CD1c-positive myeloid dendritic cell (primary cell): ENCODE measurements around the gene SPINDOC.
"Not testable (repeated sequence)": the region's sequence is repeated elsewhere in the genome, so short reads cannot be mapped to it uniquely, and the experiment has no call there.

Experiments
- DNase-seq: peaks from one replicate; pipeline ENCODE4 v3.0.0-alpha.2; 2016; ENCODE audit errors: extremely low spot score

The SPINDOC gene

GRCh38 chr11:63813035-63813562 lies at the start of gene SPINDOC:
TSS of gene SPINDOC (plus strand) at chr11:63813456. CDS start at chr11:63813687, 231 bp downstream.
- peak; percentile 82 for DNase-seq

GRCh38 chr11:63763496-63764339 lies 49.5 kb upstream of the SPINDOC start:
- no peak for DNase-seq

- no peak for DNase-seq
Measured at GRCh38 chr11:63764340-63764678, 48.9 kb upstream of the SPINDOC start.

GRCh38 chr11:63764679-63765647 lies 48.3 kb upstream of the SPINDOC start:
- DNase-seq, result no peak

GRCh38 chr11:63765688-63766241 lies 47.5 kb upstream of the SPINDOC start:
- no peak for DNase-seq

GRCh38 chr11:63766531-63767235 lies 46.6 kb upstream of the SPINDOC start:
- no peak for DNase-seq

- DNase-seq, result no peak
Measured at GRCh38 chr11:63767267-63767564, 46.0 kb upstream of the SPINDOC start.

- DNase-seq, result peak; percentile 65
Measured at GRCh38 chr11:63767565-63768236, 45.6 kb upstream of the SPINDOC start.

- DNase-seq, result peak; percentile 61
Measured at GRCh38 chr11:63768237-63769041, 44.8 kb upstream of the SPINDOC start, which contains the start of gene ZFTA. TSS of gene ZFTA (minus strand) at chr11:63768775. CDS start at chr11:63768622, 153 bp downstream.

GRCh38 chr11:63769042-63769713 lies 44.1 kb upstream of the SPINDOC start:
- DNase-seq, result peak; percentile 22

GRCh38 chr11:63769714-63770455 lies 43.4 kb upstream of the SPINDOC start:
- DNase-seq, result no peak

- DNase-seq, result peak; percentile 18
Measured at GRCh38 chr11:63770763-63771162, 42.5 kb upstream of the SPINDOC start.

- not testable (repeated sequence) for DNase-seq
Measured at GRCh38 chr11:63771741-63772318, 41.4 kb upstream of the SPINDOC start.

GRCh38 chr11:63775191-63775590 lies 38.1 kb upstream of the SPINDOC start:
- no peak for DNase-seq

GRCh38 chr11:63779039-63779438 lies 34.2 kb upstream of the SPINDOC start:
- no peak for DNase-seq

GRCh38 chr11:63782749-63783148 lies 30.5 kb upstream of the SPINDOC start:
- DNase-seq, result no peak

GRCh38 chr11:63783925-63784592 lies 29.2 kb upstream of the SPINDOC start:
- DNase-seq, result no peak

- no peak for DNase-seq
Measured at GRCh38 chr11:63785823-63786222, 27.4 kb upstream of the SPINDOC start.
